Measurements from ENCODE around the gene RCAN3.

GRCh38 chr1:24481843-24482610, 20.6 kb upstream of the RCAN3 start:
- TF ChIP-seq CTCF (IDR thresholded peaks at IDR 0.05) (no peak), POLR2A (IDR thresholded peaks at IDR 0.05) (no peak)

Measured in uterus (tissue), 2 donors.